GM19025 (cell line): ENCODE measurements around the gene MCTP1.
A peak's percentile ranks its signal among the peaks of the same experiment; 100 is the strongest.
"Not testable (repeated sequence)": the region's sequence is repeated elsewhere in the genome, so short reads cannot be mapped to it uniquely, and the experiment has no call there.

Source experiments
- ATAC-seq: cut with Tn5 transposase; IDR thresholded peaks from one replicate; pipeline ENCODE4 v1.9.1; 2021; ENCODE audit warnings: mild to moderate bottlenecking, low read depth, moderate library complexity; ENCODE audit not compliant: unreplicated experiment

MCTP1 gene

GRCh38 chr5:94992325-94992724 is 292.6 kb downstream of the MCTP1 start:
- ATAC-seq: no peak

GRCh38 chr5:94983861-94984535 is 300.9 kb downstream of the MCTP1 start:
- no peak for ATAC-seq

GRCh38 chr5:94977437-94977836 is 307.5 kb downstream of the MCTP1 start:
- ATAC-seq: no peak

GRCh38 chr5:94976853-94977252 is 308.0 kb downstream of the MCTP1 start:
- ATAC-seq: no peak

- no peak for ATAC-seq
Measured at GRCh38 chr5:94972268-94972667, 312.6 kb downstream of the MCTP1 start.

- no peak for ATAC-seq
Measured at GRCh38 chr5:94969174-94969573, 315.7 kb downstream of the MCTP1 start.

- ATAC-seq: no peak
Measured at GRCh38 chr5:94968507-94969095, 316.3 kb downstream of the MCTP1 start.

GRCh38 chr5:94967525-94967924 is 317.4 kb downstream of the MCTP1 start:
- ATAC-seq: no peak

GRCh38 chr5:94959279-94959678 is 325.6 kb downstream of the MCTP1 start:
- ATAC-seq: not testable (repeated sequence)

- ATAC-seq: no peak
Measured at GRCh38 chr5:94945656-94946055, 339.2 kb downstream of the MCTP1 start.

- ATAC-seq: no peak
Measured at GRCh38 chr5:94944160-94944559, 340.7 kb downstream of the MCTP1 start.

- ATAC-seq: no peak
Measured at GRCh38 chr5:94941122-94941755, 343.7 kb downstream of the MCTP1 start.

- no peak for ATAC-seq
Measured at GRCh38 chr5:94932259-94932658, 352.6 kb downstream of the MCTP1 start.

GRCh38 chr5:94928891-94929290 is 356.0 kb downstream of the MCTP1 start:
- ATAC-seq: no peak

GRCh38 chr5:94920570-94920969 is 364.3 kb downstream of the MCTP1 start:
- ATAC-seq: no peak

- ATAC-seq: no peak
Measured at GRCh38 chr5:94916619-94917018, 368.3 kb downstream of the MCTP1 start.

GRCh38 chr5:94911276-94911675 is 373.6 kb downstream of the MCTP1 start:
- no peak for ATAC-seq

- no peak for ATAC-seq
Measured at GRCh38 chr5:94910721-94911120, 374.2 kb downstream of the MCTP1 start.

- peak; percentile 56 for ATAC-seq
Measured at GRCh38 chr5:94908889-94909480, 375.9 kb downstream of the MCTP1 start.

GRCh38 chr5:94906750-94907149 is 378.1 kb downstream of the MCTP1 start:
- no peak for ATAC-seq

- ATAC-seq: no peak
Measured at GRCh38 chr5:94903726-94904125, 381.2 kb downstream of the MCTP1 start.
